GM21367 (cell line): Measurements from ENCODE around the gene MFN2.

Experiments
- ATAC-seq: cut with Tn5 transposase; IDR thresholded peaks from one replicate; pipeline ENCODE4 v1.9.1; 2021; ENCODE audit not compliant: unreplicated experiment

The MFN2 gene

GRCh38 chr1:12046749-12047119, 66.5 kb downstream of the MFN2 start:
- no peak for ATAC-seq

GRCh38 chr1:12047120-12047876, 67.1 kb downstream of the MFN2 start:
- ATAC-seq, result peak; percentile 39

- no peak for ATAC-seq
Measured at GRCh38 chr1:12048372-12048771, 68.1 kb downstream of the MFN2 start.

- ATAC-seq, result no peak
Measured at GRCh38 chr1:12049616-12050015, 69.4 kb downstream of the MFN2 start.

- no peak for ATAC-seq
Measured at GRCh38 chr1:12051361-12051760, 71.1 kb downstream of the MFN2 start.

GRCh38 chr1:12052008-12052573, 71.8 kb downstream of the MFN2 start:
- peak; percentile 47 for ATAC-seq

- no peak for ATAC-seq
Measured at GRCh38 chr1:12052997-12053686, 72.9 kb downstream of the MFN2 start.

- ATAC-seq, result no peak
Measured at GRCh38 chr1:12053752-12054548, 73.7 kb downstream of the MFN2 start.

- ATAC-seq, result no peak
Measured at GRCh38 chr1:12055259-12055658, 75.0 kb downstream of the MFN2 start.

GRCh38 chr1:12056331-12056841, 76.1 kb downstream of the MFN2 start:
- ATAC-seq, result no peak

GRCh38 chr1:12057382-12057781, 77.1 kb downstream of the MFN2 start:
- no peak for ATAC-seq

GRCh38 chr1:12057940-12058687, 77.9 kb downstream of the MFN2 start:
- no peak for ATAC-seq

- ATAC-seq, result no peak
Measured at GRCh38 chr1:12059226-12059625, 79.0 kb downstream of the MFN2 start.

GRCh38 chr1:12059722-12060464, 79.6 kb downstream of the MFN2 start:
- no peak for ATAC-seq

GRCh38 chr1:12060500-12060899, 80.3 kb downstream of the MFN2 start:
- no peak for ATAC-seq
